Activated CD8-positive, alpha-beta T cell treated with anti-CD3 and anti-CD28 coated beads for 36 hours (primary cell): ENCODE data around the gene SLC25A25. TPM values are rescaled to one million over a fixed set of nuclear protein-coding genes. Genes with fewer than 3 reads are reported as not detected.

ENCODE experiments used
- ATAC-seq: fragments of 200-7000 bp; cut with Tn5 transposase; one replicate; pipeline ENCODE4 v1.10.0; 2021; ENCODE audit warnings: mild to moderate bottlenecking, moderate library complexity
- CTCF ChIA-PET: fragments of 350-600 bp; sonication (Branson Sonifier 250); formaldehyde crosslinking; loops from one replicate; lab custom pipeline; 2021; ENCODE audit warnings: antibody characterized with exemption; lab: Charles Lee
- POLR2A ChIA-PET: fragments of 350-600 bp; sonication (Branson Sonifier 250); formaldehyde crosslinking; loops from one replicate; lab custom pipeline; 2021; ENCODE audit warnings: antibody characterized with exemption; lab: Charles Lee
- DNase-seq: peaks from one replicate; pipeline ENCODE4 v3.0.0-alpha.2; 2020
- H3K27ac Mint-ChIP-seq: one replicate; pipeline ENCODE4 v1.8.0; 2021; ENCODE audit warnings: mild to moderate bottlenecking, mixed read lengths
- H3K27me3 Mint-ChIP-seq: one replicate; pipeline ENCODE4 v1.8.0; 2021; ENCODE audit warnings: mixed read lengths
- H3K36me3 Mint-ChIP-seq: one replicate; pipeline ENCODE4 v1.8.0; 2021; ENCODE audit warnings: low read depth, mixed read lengths
- H3K4me1 Mint-ChIP-seq: one replicate; pipeline ENCODE4 v1.8.0; 2021; ENCODE audit warnings: low read depth, mixed read lengths
- H3K4me3 Mint-ChIP-seq: one replicate; pipeline ENCODE4 v1.8.0; 2021; ENCODE audit warnings: mild to moderate bottlenecking, moderate library complexity, mixed read lengths
- H3K9me3 Mint-ChIP-seq: one replicate; pipeline ENCODE4 v1.8.0; 2021; ENCODE audit warnings: mixed read lengths
- intact Hi-C: fragments of 100-400 bp; cut with micrococcal nuclease; formaldehyde crosslinking; loops from one replicate; pipeline ENCODE4 v1.10.0; 2022
- total RNA-seq, 2 experiments: library from RNA; stranded (reverse); gene quantifications; one replicate each; pipeline ENCODE4 v1.2.3, GENCODE V29; 2021
- TF ChIP-seq, protein P1 (sequence below): fragments of 200-600 bp; IDR thresholded peaks from one replicate; pipeline ENCODE4 v1.8.0; 2022; ENCODE audit warnings: antibody characterized with exemption, mild to moderate bottlenecking

SLC25A25 gene
- total RNA-seq, 2 experiments from 2014 or later, result 12.9 to 14.6 TPM

DNA sequence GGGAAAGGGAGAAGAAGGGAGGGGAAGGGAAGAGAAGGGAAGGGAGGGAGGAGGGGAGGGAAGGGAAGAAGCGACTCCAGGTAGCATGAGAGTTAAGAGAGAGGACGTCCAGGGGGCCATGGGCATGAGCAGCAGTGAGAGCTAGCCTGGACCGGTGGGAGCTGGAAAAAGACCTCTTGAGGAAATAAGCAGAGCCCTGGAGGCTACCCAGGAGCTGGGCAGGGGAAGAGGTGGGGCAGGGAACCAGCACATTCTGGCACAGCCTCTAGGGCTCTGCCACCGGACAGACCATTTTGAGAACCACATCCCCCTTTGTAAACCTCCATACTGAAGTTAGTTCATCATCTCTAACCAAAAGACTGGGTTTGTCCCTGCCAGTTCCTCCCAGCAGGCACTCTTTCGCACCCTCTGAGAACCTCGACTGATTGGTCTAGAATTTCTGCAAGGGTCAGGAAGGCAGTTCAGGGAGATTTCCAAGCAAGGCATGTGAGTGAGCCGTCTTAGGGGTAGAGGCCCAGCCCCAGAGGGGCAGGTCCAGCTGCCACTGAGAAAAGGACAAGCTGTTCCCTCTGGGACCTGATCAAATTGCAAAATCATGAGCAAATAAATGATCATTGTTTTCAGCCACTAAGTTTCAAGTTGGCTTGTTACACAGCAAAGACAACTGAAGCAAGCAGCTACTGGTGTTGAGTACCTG is 12.5 kb upstream of the SLC25A25 start:
- CTCF ChIA-PET, result interaction anchor here (0.7 to 1.0 kb wide), 2 partner anchors 12 to 63 kb away, joined by 3 read pairs; partner anchors contain the start of gene NAIF1
- DNase-seq (no peak), ATAC-seq (no peak)
- Mint-ChIP-seq H3K36me3 (no peaks in the 10 kb centered on the region), H3K27me3 (no peaks in the 10 kb centered on the region), H3K4me1 (no peaks in the 10 kb centered on the region), H3K27ac (no peak overlapping the region), H3K9me3 (no peaks in the 10 kb centered on the region), H3K4me3 (no peak overlapping the region)
- intact Hi-C loops, result no loop called here
- TF ChIP-seq, protein P1, sequence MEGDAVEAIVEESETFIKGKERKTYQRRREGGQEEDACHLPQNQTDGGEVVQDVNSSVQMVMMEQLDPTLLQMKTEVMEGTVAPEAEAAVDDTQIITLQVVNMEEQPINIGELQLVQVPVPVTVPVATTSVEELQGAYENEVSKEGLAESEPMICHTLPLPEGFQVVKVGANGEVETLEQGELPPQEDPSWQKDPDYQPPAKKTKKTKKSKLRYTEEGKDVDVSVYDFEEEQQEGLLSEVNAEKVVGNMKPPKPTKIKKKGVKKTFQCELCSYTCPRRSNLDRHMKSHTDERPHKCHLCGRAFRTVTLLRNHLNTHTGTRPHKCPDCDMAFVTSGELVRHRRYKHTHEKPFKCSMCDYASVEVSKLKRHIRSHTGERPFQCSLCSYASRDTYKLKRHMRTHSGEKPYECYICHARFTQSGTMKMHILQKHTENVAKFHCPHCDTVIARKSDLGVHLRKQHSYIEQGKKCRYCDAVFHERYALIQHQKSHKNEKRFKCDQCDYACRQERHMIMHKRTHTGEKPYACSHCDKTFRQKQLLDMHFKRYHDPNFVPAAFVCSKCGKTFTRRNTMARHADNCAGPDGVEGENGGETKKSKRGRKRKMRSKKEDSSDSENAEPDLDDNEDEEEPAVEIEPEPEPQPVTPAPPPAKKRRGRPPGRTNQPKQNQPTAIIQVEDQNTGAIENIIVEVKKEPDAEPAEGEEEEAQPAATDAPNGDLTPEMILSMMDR, result no peak
- POLR2A ChIA-PET, result interaction anchor here (0.6 to 1.2 kb wide), 2 partner anchors 12 to 17 kb away, joined by 3 read pairs; partner anchors contain the start of gene NAIF1

DNA sequence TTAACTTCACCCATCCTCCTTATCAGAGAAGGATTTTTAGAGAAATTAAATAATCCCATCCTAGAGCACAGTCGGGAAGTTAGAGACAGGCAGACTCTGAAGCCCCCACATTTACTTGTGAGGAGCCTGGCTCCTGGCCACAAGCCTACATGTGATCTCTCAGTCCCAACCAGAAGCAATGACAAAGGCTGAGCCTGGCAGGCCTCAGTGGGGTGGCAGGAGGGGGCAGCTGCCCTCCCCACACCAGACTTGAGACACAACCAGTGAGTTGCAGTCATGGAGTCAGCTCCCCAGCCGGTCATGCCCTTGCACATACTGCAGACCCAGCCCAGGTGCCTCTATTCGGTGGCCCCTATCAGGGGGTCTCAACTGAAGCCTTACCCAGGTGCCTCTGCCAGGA is 11.9 kb upstream of the SLC25A25 start:
- DNase-seq, result no peak
- Mint-ChIP-seq H3K27me3 (no peaks in the 10 kb centered on the region), H3K4me3 (no peak overlapping the region), H3K9me3 (no peaks in the 10 kb centered on the region), H3K4me1 (peaks cover 1% of the 10 kb centered on the region), H3K36me3 (peaks cover under 1% of the 10 kb centered on the region), H3K27ac (no peak overlapping the region)
- TF ChIP-seq, protein P1, result no peak
- intact Hi-C loops, result no loop called here
- ChIA-PET CTCF (interaction anchor here (0.7 to 1.0 kb wide), 2 partner anchors 11 to 62 kb away, joined by 3 read pairs; partner anchors contain the start of gene NAIF1), POLR2A (no interaction called here)
- no peak for ATAC-seq

DNA sequence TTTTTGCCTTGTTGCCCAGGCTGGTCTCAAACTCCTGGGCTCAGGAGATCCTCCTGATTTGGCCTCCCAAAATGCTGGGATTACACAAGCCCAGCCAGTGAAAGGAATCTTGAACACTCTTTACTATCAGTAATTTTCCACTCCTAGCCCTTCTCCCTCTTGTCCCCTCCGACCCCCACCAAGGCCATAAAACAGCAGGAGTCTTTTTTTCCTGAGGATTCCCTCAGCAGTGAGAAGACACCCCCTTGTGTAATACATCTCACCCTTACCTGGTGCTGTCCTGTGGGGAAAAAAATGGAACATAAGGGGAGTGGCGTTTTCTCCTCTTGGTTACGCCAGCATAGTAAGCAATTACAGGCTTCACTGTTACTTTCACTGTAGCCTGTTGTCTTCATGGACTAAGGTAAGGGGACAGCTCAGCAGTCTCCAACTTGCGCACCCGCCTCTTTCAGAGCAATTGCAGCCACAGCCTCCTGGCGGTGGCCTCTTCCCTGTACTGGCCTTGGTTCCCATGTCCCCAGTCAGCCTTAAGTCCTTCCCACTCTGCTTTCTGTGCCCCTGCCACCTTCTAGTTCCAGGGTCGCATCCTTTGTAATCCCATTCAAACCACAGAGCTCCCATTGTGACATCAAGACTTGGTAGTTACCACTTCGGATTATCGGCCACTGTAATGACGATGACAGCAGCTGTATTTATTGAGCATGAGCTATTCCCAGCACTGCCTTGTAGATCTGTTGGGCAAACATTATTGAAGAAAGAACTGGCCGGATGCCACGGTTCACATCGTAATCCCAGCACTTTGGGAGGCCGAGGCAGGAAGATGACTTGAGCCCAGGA is 10.9 kb upstream of the SLC25A25 start:
- ATAC-seq, result no peak
- Mint-ChIP-seq H3K9me3 (no peaks in the 10 kb centered on the region), H3K4me1 (peaks cover 12% of the 10 kb centered on the region), H3K27me3 (no peaks in the 10 kb centered on the region), H3K27ac (no peak overlapping the region), H3K4me3 (no peak overlapping the region), H3K36me3 (peaks cover 5% of the 10 kb centered on the region)
- intact Hi-C loops, result no loop called here
- POLR2A ChIA-PET, result no interaction called here
- CTCF ChIA-PET, result interaction anchor here (1.5 to 2.3 kb wide), 2 partner anchors 22 to 61 kb away, joined by 8 read pairs; no protein-coding TSS in a partner anchor
- DNase-seq, result no peak
- TF ChIP-seq, protein P1, result no peak

DNA sequence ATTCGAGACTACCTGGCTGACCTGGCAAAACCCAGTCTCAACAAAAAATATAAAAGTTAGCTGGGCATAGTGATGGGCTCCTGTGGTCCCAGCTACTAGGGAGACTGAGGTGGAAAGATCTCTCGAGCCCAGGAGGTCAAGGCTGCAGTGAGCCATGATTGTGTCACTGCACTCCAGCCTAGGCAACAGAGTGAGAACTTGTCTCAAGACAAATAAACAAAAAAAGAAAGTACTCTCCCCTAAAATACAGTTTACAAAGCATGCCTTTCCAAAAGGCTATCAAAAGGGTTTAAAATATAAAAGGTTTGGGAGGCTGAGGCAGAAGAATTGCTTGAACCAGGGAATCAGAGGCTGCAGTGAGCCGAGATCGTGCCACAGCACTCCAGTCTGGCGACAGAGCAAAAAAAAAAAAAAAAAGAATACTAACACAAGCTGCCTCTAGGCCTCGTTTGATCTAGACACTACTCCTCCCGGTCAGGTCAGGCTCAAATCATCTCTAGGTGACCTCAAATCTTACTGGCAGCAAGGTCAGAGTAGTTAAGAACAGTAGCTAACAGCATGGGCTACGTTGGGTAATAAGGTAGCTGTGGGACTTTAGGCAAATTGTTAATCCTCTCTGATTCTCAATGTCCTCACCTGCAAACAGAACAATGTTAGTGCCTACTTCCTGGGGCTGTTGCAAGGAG is 10.2 kb upstream of the SLC25A25 start:
- Mint-ChIP-seq H3K27ac (no peak overlapping the region), H3K4me1 (peaks cover 16% of the 10 kb centered on the region), H3K27me3 (no peaks in the 10 kb centered on the region), H3K4me3 (no peak overlapping the region), H3K9me3 (no peaks in the 10 kb centered on the region), H3K36me3 (peaks cover 5% of the 10 kb centered on the region)
- POLR2A ChIA-PET, result no interaction called here
- TF ChIP-seq, protein P1, result no peak
- intact Hi-C loops, result no loop called here
- CTCF ChIA-PET, result interaction anchor here (1.5 to 2.3 kb wide), 2 partner anchors 23 to 60 kb away, joined by 8 read pairs; no protein-coding TSS in a partner anchor
- ATAC-seq, result no peak
- no peak for DNase-seq
